Measurements from ENCODE around the gene NME5.

The NME5 gene

GRCh38 chr5:138138949-138139780, at the start of gene NME5:
Gene NME5, minus strand, starts transcription at chr5:138139428. Its CDS starts 648 bp downstream, at chr5:138138780.
- no peak for TF ChIP-seq CTCF (conservative IDR thresholded peaks at IDR 0.05; ENCODE audit: low read depth, low read length)
- peak; percentile 30 for DNase-seq (ENCODE audit: low read depth)
- peak within 1 kb of the TSS; percentile 84 for H3K4me3 ChIP-seq (ENCODE audit: low read length)

GRCh38 chr5:138188626-138189025, 49.4 kb upstream of the NME5 start:
- no peak for TF ChIP-seq CTCF (conservative IDR thresholded peaks at IDR 0.05; ENCODE audit: low read depth, low read length)
- no peak for DNase-seq (ENCODE audit: low read depth)
- no peak overlapping the region for H3K4me3 ChIP-seq (ENCODE audit: low read length)

- TF ChIP-seq CTCF (conservative IDR thresholded peaks at IDR 0.05; ENCODE audit: low read depth, low read length): no peak
- no peak for DNase-seq (ENCODE audit: low read depth)
Measured at GRCh38 chr5:138186002-138186447, 46.8 kb upstream of the NME5 start.

GRCh38 chr5:138182808-138183207, 43.6 kb upstream of the NME5 start:
- H3K4me3 ChIP-seq (ENCODE audit: low read length): no peak overlapping the region
- no peak for DNase-seq (ENCODE audit: low read depth)
- no peak for TF ChIP-seq CTCF (conservative IDR thresholded peaks at IDR 0.05; ENCODE audit: low read depth, low read length)

More at GRCh38 chr5:138186002-138186447, 46.8 kb upstream of the NME5 start:
- H3K4me3 ChIP-seq (ENCODE audit: low read length): no peak overlapping the region

GRCh38 chr5:138180841-138181240, 41.6 kb upstream of the NME5 start:
- no peak overlapping the region for H3K4me3 ChIP-seq (ENCODE audit: low read length)
- DNase-seq (ENCODE audit: low read depth): no peak
- TF ChIP-seq CTCF (conservative IDR thresholded peaks at IDR 0.05; ENCODE audit: low read depth, low read length): no peak

- TF ChIP-seq CTCF (conservative IDR thresholded peaks at IDR 0.05; ENCODE audit: low read depth, low read length): peak; percentile 57
- peak overlapping the region; percentile 92 for H3K4me3 ChIP-seq (ENCODE audit: low read length)
- DNase-seq (ENCODE audit: low read depth): no peak
Measured at GRCh38 chr5:138180183-138180782, 41.1 kb upstream of the NME5 start.

Measured in retinal pigment epithelial cell (primary cell).